Esophagus muscularis mucosa (tissue), 4 donors: ENCODE data around the gene CXCR2. TPM values are rescaled to one million over a fixed set of nuclear protein-coding genes. Genes with fewer than 3 reads are reported as not detected.
"Not testable (repeated sequence)": the region's sequence is repeated elsewhere in the genome, so short reads cannot be mapped to it uniquely, and the experiment has no call there.

ENCODE experiments used
- DNase-seq: peaks from one replicate; pipeline ENCODE4 v3.0.0-alpha.2; 2017; ENCODE audit errors: extremely low spot score
- H3K27ac ChIP-seq, 4 donors: fragments of 200-600 bp; sonication (generic); replicated peaks in 1 of 4; 1 replicate in 3 of 4; 2 replicates in 1 of 4; pipeline ENCODE4 v1.5.1; 2016 to 2019; ENCODE audit warnings: mild to moderate bottlenecking in 1 of 4
- H3K27me3 ChIP-seq, 4 donors: fragments of 200-600 bp; sonication (generic); one replicate each; pipeline versions ENCODE4 v1.5.1 to v1.6.0; 2016 to 2019
- H3K36me3 ChIP-seq, 4 donors: fragments of 200-600 bp; sonication (generic); one replicate each; pipeline ENCODE4 v1.5.1; 2016 to 2019
- H3K4me1 ChIP-seq, 4 donors: fragments of 200-600 bp; sonication (generic); one replicate each; pipeline ENCODE4 v1.5.1; 2016 to 2019
- H3K4me3 ChIP-seq, 4 donors: fragments of 200-600 bp; sonication (generic); 1 replicate in 2 of 4; 2 replicates in 2 of 4; pipeline ENCODE4 v1.5.1; 2016 to 2019; ENCODE audit warnings: mild to moderate bottlenecking in 4 of 4, moderate library complexity in 1 of 4
- H3K9me3 ChIP-seq, 4 donors: fragments of 200-600 bp; sonication (generic); 1 replicate in 3 of 4; 2 replicates in 1 of 4; pipeline ENCODE4 v1.5.1; 2016 to 2019
- EP300 ChIP-seq: sonication (generic); formaldehyde crosslinking; IDR thresholded peaks from one replicate; pipeline ENCODE4 v1.6.1; 2017; ENCODE audit warnings: antibody characterized with exemption
- POLR2A ChIP-seq: fragments of 450-650 bp; IDR thresholded peaks from one replicate; pipeline ENCODE4 v1.6.1; 2017; ENCODE audit warnings: antibody characterized with exemption, moderate library complexity, mild to moderate bottlenecking, low read depth
- POLR2AphosphoS5 ChIP-seq, 2 donors: sonication (generic); formaldehyde crosslinking; IDR thresholded peaks; one replicate each; pipeline ENCODE4 v1.6.1; 2017; ENCODE audit warnings: antibody characterized with exemption in 2 of 2
- WGBS: methylation state at CpG from one replicate; pipeline ENCODE4 v1.1.5; 2018; 5-methylcytosine and 5-hydroxymethylcytosine counted together
- intact Hi-C: fragments of 100-400 bp; cut with DNase I; formaldehyde crosslinking; loops from one replicate; pipeline ENCODE4 v1.15.1; 2023
- total RNA-seq, 4 donors: library from RNA; depleted of rRNA; stranded (reverse); fragments of >200 nt; gene quantifications; one replicate each; pipeline versions ENCODE4 v1.1.0 to v1.2.1, GENCODE V29; 2016
- TF ChIP-seq, protein P1 (sequence below), 3 experiments: fragments of 200-600 bp in 2 of 3; fragments of 450-650 bp in 1 of 3; sonication (generic) in 2 of 3; IDR thresholded peaks; one replicate each; pipeline ENCODE4 v1.5.1; 2017 to 2019; ENCODE audit warnings: antibody characterized with exemption in 3 of 3, mild to moderate bottlenecking in 2 of 3, moderate library complexity in 1 of 3

The CXCR2 gene
- total RNA-seq, 4 donors from 2014 or later: 0.11 to 2.8 (median 0.42) TPM; not detected in 1

DNA sequence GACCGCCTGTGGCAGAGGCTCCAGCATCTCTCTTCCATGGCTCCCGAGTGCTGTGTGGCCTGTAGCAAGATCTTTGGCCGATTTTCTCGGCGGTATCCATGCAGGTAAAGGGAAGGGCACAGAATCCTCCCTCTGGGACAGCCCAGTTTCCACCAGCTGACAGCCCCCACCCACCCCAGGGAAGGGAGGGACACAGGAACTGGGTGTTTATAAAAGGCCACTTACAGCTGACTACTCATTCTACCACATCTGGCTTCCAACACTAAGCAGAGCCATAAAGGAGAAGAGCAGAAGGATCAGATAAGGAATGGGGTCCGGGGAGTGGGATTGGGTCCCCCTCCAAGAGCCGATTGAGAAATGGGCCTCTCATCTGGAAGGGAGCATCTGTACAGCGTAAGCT, 36.6 kb upstream of the CXCR2 start:
- H3K4me1 ChIP-seq: no peaks in the 10 kb centered on the region
- TF ChIP-seq POLR2AphosphoS5 (IDR thresholded peaks at IDR 0.05): no peak
- TF ChIP-seq POLR2A: no peak
- H3K27ac ChIP-seq: no peak overlapping the region
- no peaks in the 10 kb centered on the region for H3K36me3 ChIP-seq
- WGBS: 81% methylated on average over 8 of the region's 8 CpGs
- intact Hi-C loops: no loop called here
- no peak overlapping the region for H3K4me3 ChIP-seq
- H3K27me3 ChIP-seq: peaks cover 0 to 10% (median 0%) of the 10 kb centered on the region in 4 donors
- DNase-seq: no peak
- peaks cover 0 to 17% (median 10%) of the 10 kb centered on the region in 4 donors for H3K9me3 ChIP-seq

GRCh38 chr2:218091746-218092145, 34.1 kb upstream of the CXCR2 start:
- Histone ChIP-seq H3K4me1 (no peaks in the 10 kb centered on the region), H3K4me3 (no peak overlapping the region), H3K36me3 (no peaks in the 10 kb centered on the region), H3K27ac (no peak overlapping the region), H3K9me3 (peaks cover 0 to 11% (median 5%) of the 10 kb centered on the region in 4 donors), H3K27me3 (peaks cover 0 to 10% (median 0%) of the 10 kb centered on the region in 4 donors)
- WGBS: 81% methylated on average over 3 of the region's 3 CpGs
- TF ChIP-seq EP300 (no peak), POLR2A (no peak), POLR2AphosphoS5 (IDR thresholded peaks at IDR 0.05) (no peak)
- TF ChIP-seq, protein P1, sequence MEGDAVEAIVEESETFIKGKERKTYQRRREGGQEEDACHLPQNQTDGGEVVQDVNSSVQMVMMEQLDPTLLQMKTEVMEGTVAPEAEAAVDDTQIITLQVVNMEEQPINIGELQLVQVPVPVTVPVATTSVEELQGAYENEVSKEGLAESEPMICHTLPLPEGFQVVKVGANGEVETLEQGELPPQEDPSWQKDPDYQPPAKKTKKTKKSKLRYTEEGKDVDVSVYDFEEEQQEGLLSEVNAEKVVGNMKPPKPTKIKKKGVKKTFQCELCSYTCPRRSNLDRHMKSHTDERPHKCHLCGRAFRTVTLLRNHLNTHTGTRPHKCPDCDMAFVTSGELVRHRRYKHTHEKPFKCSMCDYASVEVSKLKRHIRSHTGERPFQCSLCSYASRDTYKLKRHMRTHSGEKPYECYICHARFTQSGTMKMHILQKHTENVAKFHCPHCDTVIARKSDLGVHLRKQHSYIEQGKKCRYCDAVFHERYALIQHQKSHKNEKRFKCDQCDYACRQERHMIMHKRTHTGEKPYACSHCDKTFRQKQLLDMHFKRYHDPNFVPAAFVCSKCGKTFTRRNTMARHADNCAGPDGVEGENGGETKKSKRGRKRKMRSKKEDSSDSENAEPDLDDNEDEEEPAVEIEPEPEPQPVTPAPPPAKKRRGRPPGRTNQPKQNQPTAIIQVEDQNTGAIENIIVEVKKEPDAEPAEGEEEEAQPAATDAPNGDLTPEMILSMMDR (IDR thresholded peaks at IDR 0.05): no peak
- no peak for DNase-seq
- intact Hi-C loops: no loop called here

DNA sequence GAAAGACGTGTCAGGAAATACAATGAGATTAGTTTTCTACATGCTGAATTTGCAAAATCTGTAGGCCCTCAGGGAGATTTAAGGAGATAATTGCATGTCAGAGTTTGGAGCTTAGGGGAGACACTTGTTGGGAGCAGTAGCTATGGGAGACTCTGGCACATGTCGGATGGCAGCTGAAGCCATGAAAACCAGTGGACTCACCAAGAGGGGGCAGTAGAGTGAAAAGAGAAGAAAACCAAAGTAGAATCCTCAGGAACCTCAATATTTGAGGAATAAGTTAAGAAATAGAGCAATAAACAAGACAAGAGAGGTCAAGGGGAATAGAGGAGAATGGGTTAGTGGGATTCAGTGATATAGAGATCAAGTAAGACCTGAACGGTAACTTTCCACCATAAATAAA, 31.9 kb upstream of the CXCR2 start:
- TF ChIP-seq POLR2AphosphoS5 (IDR thresholded peaks at IDR 0.05) (no peak), EP300 (no peak), POLR2A (no peak)
- TF ChIP-seq, protein P1 (IDR thresholded peaks at IDR 0.05): no peak
- DNase-seq: no peak
- Histone ChIP-seq H3K4me1 (no peaks in the 10 kb centered on the region), H3K36me3 (no peaks in the 10 kb centered on the region), H3K9me3 (no peaks in the 10 kb centered on the region), H3K27ac (no peak overlapping the region), H3K27me3 (peaks cover 0 to 10% (median 0%) of the 10 kb centered on the region in 4 donors), H3K4me3 (no peak overlapping the region)
- 88% methylated on average over 3 of the region's 3 CpGs for WGBS
- intact Hi-C loops: no loop called here

DNA sequence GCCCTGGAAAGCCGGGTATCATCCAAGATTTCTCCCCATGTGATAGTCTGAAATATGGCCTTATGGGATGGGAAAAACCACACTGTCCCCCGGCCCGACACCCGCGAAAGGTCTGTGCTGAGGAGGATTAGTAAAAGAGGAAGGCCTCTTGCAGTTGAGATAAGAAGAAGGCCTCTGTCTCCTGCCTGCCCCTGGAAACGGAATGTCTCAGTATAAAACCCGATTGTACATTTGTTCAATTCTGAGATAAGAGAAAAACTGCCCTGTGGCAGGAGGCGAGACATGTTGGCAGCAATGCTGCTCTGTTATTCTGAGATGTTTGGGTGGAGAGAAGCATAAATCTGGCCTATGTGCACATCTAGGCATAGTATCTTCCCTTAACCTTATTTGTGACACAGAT, 30.0 kb upstream of the CXCR2 start:
- TF ChIP-seq, protein P1 (IDR thresholded peaks at IDR 0.05): no peak
- TF ChIP-seq POLR2AphosphoS5 (IDR thresholded peaks at IDR 0.05) (no peak), EP300 (no peak), POLR2A (no peak)
- DNase-seq: no peak
- H3K9me3 ChIP-seq: no peaks in the 10 kb centered on the region
- intact Hi-C loops: no loop called here
- peaks cover 0 to 3% (median 0%) of the 10 kb centered on the region in 4 donors for H3K27me3 ChIP-seq
- H3K36me3 ChIP-seq: no peaks in the 10 kb centered on the region
- WGBS: 76% methylated on average over 8 of the region's 8 CpGs
- no peaks in the 10 kb centered on the region for H3K4me1 ChIP-seq
- no peak overlapping the region for H3K4me3 ChIP-seq
- no peak overlapping the region for H3K27ac ChIP-seq

GRCh38 chr2:218097975-218098374, 27.9 kb upstream of the CXCR2 start:
- Histone ChIP-seq H3K36me3 (no peaks in the 10 kb centered on the region), H3K27ac (no peak overlapping the region), H3K4me3 (no peak overlapping the region), H3K27me3 (no peaks in the 10 kb centered on the region), H3K9me3 (no peaks in the 10 kb centered on the region), H3K4me1 (no peaks in the 10 kb centered on the region)
- intact Hi-C loops: no loop called here
- TF ChIP-seq POLR2AphosphoS5 (IDR thresholded peaks at IDR 0.05): no peak
- TF ChIP-seq EP300: no peak
- TF ChIP-seq POLR2A: no peak
- 76% methylated on average over 3 of the region's 3 CpGs for WGBS
- DNase-seq: no peak

- H3K36me3 ChIP-seq, H3K27me3 ChIP-seq, H3K27ac ChIP-seq, H3K4me3 ChIP-seq, H3K9me3 ChIP-seq, H3K4me1 ChIP-seq, DNase-seq, intact Hi-C loops: not testable (repeated sequence)
- WGBS: 85% methylated on average over 7 of the region's 7 CpGs
Measured at GRCh38 chr2:218108834-218109233, 17.0 kb upstream of the CXCR2 start.

- 75% methylated on average over 4 of the region's 4 CpGs for WGBS
- not testable (repeated sequence) for H3K27ac ChIP-seq
Measured at GRCh38 chr2:218121789-218122188, 4.0 kb upstream of the CXCR2 start.

DNA sequence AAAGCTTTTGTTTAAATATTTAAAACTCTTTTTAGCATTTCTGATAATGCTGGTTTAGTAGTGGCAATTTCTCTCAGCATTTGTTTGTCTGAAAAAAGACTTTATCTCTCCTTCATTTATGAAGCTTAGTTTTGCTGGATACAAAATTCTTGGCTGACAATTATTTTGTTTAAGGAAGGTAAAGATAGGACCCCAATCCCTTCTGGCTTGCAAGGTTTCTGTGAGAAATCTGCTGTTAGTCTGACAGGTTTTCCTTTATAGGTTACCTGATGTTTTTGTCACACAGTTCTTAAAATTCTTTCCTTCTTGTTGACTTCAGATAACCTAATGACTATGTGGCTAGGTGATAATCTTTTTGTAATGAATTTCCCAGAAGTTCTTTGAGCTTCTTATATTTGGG, 3.5 kb upstream of the CXCR2 start:
- H3K9me3 ChIP-seq: peaks cover 0 to 27% (median 20%) of the 10 kb centered on the region in 4 donors
- peaks cover 0 to 14% (median 0%) of the 10 kb centered on the region in 4 donors for H3K27me3 ChIP-seq
- H3K27ac ChIP-seq, H3K4me3 ChIP-seq, intact Hi-C loops, H3K4me1 ChIP-seq, H3K36me3 ChIP-seq, DNase-seq: not testable (repeated sequence)

More at GRCh38 chr2:218121789-218122188, 4.0 kb upstream of the CXCR2 start:
- H3K36me3 ChIP-seq, H3K4me1 ChIP-seq, intact Hi-C loops, H3K4me3 ChIP-seq, DNase-seq: not testable (repeated sequence)
- Histone ChIP-seq H3K27me3 (peaks cover 0 to 14% (median 0%) of the 10 kb centered on the region in 4 donors), H3K9me3 (peaks cover 0 to 31% (median 24%) of the 10 kb centered on the region in 4 donors)
